T1000 (cell line): Measurements from ENCODE around the gene CREG1.

Experiments used
- DNase-seq: peaks from one replicate; lab custom pipeline; 2025; ENCODE audit warnings: mixed read lengths; lab: John Stamatoyannopoulos, UW

Gene CREG1

GRCh38 chr1:167503626-167504466, 49.7 kb downstream of the CREG1 start:
- DNase-seq, result no peak

GRCh38 chr1:167502719-167503462, 50.7 kb downstream of the CREG1 start:
- DNase-seq, result no peak

DNA sequence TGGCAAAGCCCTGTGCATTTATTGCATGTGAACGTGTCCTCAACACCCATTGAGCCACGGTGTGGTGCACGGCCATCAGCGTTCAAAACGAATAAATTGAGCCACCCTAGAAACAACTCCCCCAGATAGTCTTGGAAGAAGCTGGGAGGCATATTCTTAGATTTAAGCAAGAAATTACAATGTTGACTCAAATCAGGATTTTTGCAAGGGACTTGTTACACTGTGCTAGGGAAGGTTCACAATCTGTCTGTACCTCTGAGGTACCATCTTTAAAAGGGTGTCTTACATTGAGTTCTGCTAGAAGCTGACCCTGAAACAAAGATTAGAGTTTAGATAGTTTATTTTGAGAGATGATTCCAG, 51.4 kb downstream of the CREG1 start:
- DNase-seq, result no peak

DNA sequence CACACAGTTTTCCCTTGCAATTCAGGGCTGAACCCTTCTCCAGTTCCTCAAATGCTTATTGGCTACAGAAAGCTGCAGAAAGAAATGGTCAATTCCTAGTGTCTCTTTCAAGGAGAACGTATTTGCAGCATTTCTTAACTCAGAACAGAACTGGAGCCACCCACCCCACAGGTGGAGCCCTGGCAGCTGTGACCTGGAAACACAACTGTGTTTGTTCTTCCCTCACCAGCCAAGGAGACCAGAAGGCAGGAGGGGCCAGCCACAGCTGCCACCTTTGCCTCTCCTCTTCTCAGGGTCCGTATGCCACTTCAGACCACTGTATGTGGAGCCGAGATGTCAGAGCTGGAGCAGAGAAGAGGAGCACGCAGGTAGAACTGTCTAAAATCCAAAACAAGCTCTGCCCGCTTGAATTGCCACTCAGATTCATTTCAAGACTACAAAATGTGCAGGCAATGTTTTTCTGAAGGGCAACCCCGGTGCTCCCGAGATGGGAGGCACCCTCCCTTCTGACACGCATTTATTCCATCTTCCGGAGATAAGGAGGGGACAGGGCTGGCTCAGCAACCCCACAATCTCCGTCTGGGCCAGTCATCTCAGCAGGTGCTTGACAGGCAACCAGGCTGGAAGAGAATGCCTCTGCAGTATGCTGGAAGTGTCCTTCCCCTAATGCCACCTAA, 51.9 kb downstream of the CREG1 start:
- no peak for DNase-seq

DNA sequence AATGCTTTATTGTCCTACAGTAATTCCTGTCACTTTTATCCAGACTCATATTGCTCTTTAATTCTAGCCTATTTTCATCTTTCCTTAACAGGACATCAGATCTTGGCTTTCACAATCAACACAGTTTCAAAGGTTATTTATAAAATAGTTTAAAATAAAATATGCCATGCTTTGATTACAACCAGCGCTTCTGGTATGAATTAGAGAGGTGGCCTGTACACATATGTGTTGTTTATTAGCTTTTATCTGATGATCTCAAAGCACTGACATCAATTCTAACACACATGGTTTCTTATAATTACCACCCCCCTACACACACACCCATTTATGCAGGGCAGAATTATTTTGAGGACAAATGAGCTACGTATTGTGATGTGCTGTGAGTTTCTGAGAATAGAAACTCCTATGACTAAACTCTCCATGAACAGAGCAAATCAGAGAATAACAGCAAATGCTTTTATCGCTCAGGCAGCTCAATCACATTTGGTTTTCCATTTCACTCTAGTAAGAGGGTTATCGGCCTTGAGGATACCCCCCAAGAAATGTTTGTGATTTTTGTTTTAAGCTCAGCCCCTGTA, 53.2 kb downstream of the CREG1 start:
- DNase-seq, result no peak

DNA sequence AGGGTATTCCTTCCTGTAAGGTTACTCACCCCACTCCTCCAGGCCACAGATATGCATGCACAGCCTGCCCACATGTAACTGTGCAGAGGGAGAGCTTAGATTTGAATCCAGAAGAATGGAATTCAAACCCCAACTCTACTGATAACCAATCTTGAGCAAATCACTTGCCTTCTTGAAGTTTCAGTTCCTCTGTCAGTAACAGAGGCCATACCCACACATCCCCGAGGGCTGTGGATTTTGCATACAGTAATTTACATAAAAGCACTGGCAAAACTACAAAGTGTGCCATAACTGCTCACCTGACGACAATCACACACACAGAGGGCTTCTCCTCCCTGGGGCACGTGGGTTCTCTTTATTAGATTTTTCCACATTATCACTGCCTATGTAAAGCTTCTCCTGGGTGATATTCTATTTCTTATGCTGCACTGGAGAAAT, 53.9 kb downstream of the CREG1 start:
- DNase-seq, result no peak

DNA sequence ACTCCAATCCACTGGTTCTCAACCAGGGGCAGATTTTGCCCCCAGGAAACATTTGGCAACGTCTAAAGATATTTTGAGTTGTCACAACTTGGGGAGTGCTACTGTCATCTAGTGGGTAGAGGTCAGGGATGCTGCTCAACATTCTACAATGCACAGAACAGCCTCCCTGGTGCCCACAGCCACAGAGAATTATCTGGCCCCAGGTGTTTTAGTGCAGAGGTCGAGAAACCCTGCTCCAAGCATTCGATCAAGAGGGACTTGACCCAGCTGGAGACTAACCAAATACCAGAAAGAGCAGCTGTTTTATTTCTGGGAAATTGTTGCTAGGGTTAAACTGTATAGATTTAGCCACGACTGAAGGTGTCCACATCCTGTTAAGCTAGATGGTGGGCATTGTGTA, 54.5 kb downstream of the CREG1 start:
- no peak for DNase-seq

GRCh38 chr1:167496797-167497619, 56.6 kb downstream of the CREG1 start:
- no peak for DNase-seq

GRCh38 chr1:167493372-167493771, 60.2 kb downstream of the CREG1 start:
- DNase-seq, result no peak

GRCh38 chr1:167492481-167492910, 61.1 kb downstream of the CREG1 start:
- no peak for DNase-seq

- no peak for DNase-seq
Measured at GRCh38 chr1:167491586-167492461, 61.7 kb downstream of the CREG1 start.
